ENCODE results near the gene RBM43. TPM values are rescaled to one million over a fixed set of nuclear protein-coding genes. Genes with fewer than 3 reads are reported as not detected.

The RBM43 gene
- total RNA-seq, 1 donor from 2014 or later, result 5.4 TPM

DNA sequence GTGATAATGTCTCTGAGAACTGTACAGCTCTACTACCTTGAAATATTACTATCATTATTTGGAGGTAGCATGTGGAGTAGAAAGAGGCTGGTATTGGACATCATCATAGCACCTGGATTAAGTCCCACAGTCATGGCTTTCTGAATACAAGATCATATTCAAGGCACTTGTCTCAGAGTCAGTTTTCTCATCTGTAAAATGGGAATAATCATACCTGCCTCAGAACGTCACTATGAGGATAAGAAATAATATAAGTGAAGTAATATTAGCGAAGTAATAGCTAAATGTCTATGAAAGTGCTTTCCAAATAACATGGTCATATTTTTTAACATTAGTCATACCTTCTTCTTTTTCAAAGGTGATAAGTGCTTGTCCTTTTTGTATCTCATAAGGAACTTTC lies 16.8 kb upstream of the RBM43 start:
- Mint-ChIP-seq H3K9me3 (ENCODE audit: low read depth) (no peaks in the 10 kb centered on the region), H3K36me3 (ENCODE audit: low read depth) (peaks cover 18% of the 10 kb centered on the region), H3K27me3 (ENCODE audit: low read depth) (no peaks in the 10 kb centered on the region), H3K4me1 (ENCODE audit: low read depth) (peaks cover 3% of the 10 kb centered on the region), H3K4me3 (ENCODE audit: unreplicated experiment) (no peak overlapping the region), H3K27ac (ENCODE audit: unreplicated experiment) (no peak overlapping the region)
- TF ChIP-seq, protein P1, sequence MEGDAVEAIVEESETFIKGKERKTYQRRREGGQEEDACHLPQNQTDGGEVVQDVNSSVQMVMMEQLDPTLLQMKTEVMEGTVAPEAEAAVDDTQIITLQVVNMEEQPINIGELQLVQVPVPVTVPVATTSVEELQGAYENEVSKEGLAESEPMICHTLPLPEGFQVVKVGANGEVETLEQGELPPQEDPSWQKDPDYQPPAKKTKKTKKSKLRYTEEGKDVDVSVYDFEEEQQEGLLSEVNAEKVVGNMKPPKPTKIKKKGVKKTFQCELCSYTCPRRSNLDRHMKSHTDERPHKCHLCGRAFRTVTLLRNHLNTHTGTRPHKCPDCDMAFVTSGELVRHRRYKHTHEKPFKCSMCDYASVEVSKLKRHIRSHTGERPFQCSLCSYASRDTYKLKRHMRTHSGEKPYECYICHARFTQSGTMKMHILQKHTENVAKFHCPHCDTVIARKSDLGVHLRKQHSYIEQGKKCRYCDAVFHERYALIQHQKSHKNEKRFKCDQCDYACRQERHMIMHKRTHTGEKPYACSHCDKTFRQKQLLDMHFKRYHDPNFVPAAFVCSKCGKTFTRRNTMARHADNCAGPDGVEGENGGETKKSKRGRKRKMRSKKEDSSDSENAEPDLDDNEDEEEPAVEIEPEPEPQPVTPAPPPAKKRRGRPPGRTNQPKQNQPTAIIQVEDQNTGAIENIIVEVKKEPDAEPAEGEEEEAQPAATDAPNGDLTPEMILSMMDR (IDR thresholded peaks at IDR 0.05), result no peak
- DNase-seq (ENCODE audit: low spot score), result no peak

DNA sequence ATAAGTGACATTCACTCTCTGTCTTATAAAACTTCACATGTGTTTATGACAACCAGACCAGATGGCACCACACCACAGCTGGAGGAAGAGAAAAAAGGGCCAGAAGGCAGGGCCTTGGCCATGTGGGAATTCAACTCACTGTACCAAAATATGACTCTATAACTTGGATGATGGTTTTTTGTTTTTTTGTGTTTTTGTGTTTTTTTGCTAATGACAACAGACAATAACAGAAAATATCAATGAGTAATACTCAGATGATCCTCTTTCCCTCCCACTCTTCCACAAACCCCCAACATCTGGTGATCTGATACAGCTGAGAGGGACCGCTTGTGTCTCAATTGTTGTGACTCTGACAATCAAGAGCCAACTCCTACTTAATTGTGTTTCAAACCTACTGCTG lies 15.4 kb upstream of the RBM43 start:
- no peaks in the 10 kb centered on the region for H3K27me3 Mint-ChIP-seq (ENCODE audit: low read depth)
- peaks cover 22% of the 10 kb centered on the region for H3K36me3 Mint-ChIP-seq (ENCODE audit: low read depth)
- H3K4me1 Mint-ChIP-seq (ENCODE audit: low read depth), result peaks cover 3% of the 10 kb centered on the region
- DNase-seq (ENCODE audit: low spot score), result no peak
- TF ChIP-seq, protein P1 (IDR thresholded peaks at IDR 0.05), result no peak
- H3K27ac Mint-ChIP-seq (ENCODE audit: unreplicated experiment), result no peak overlapping the region
- no peak overlapping the region for H3K4me3 Mint-ChIP-seq (ENCODE audit: unreplicated experiment)
- H3K9me3 Mint-ChIP-seq (ENCODE audit: low read depth), result no peaks in the 10 kb centered on the region

DNA sequence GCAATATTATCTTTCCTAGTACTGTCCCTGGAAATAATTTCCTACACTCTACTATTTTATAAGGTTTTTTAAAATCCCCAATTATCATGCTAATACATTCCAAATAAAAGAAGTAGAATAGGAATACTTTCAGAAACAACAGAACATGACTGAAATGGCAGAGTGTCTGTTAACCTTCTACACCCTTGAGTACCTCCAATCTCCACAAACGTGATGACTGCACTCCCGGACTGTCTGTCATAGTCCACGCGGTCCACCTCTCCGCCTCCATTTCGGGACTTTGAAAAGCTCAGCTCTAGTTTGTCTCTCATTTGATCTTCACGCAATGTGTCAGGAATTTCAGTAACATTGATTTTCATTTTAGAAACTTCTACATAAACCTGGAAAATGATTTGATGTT lies 13.6 kb upstream of the RBM43 start:
- H3K4me1 Mint-ChIP-seq (ENCODE audit: low read depth), result peaks cover 2% of the 10 kb centered on the region
- TF ChIP-seq, protein P1 (IDR thresholded peaks at IDR 0.05), result no peak

DNA sequence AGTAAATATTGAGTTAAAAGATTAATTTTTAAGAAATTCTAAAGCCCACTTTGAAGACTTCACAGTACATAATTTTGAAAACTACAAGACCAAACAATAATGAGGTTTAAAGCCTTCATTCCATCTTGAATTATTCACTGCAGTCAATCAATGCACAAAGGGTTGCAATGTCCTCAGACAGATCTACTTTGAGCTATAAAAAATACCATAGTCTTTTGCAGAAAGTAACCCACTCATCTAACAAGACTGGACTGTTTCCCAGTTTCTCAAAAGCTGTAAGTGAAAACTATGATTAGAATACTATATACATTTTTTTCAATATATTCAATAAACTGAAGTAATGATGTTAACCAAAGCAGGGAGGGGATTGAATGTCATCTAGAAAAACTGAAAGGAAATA lies 10.2 kb upstream of the RBM43 start:
- DNase-seq (ENCODE audit: low spot score), result no peak
- Mint-ChIP-seq H3K27ac (ENCODE audit: unreplicated experiment) (no peak overlapping the region), H3K4me3 (ENCODE audit: unreplicated experiment) (no peak overlapping the region), H3K4me1 (ENCODE audit: low read depth) (no peaks in the 10 kb centered on the region), H3K27me3 (ENCODE audit: low read depth) (no peaks in the 10 kb centered on the region), H3K36me3 (ENCODE audit: low read depth) (peaks cover 22% of the 10 kb centered on the region), H3K9me3 (ENCODE audit: low read depth) (peaks cover 6% of the 10 kb centered on the region)
- TF ChIP-seq, protein P1 (IDR thresholded peaks at IDR 0.05), result no peak

More for the DNA sequence above, 13.6 kb upstream of the RBM43 start:
- H3K9me3 Mint-ChIP-seq (ENCODE audit: low read depth), result no peaks in the 10 kb centered on the region
- no peak for DNase-seq (ENCODE audit: low spot score)
- no peaks in the 10 kb centered on the region for H3K27me3 Mint-ChIP-seq (ENCODE audit: low read depth)
- H3K27ac Mint-ChIP-seq (ENCODE audit: unreplicated experiment), result no peak overlapping the region
- H3K4me3 Mint-ChIP-seq (ENCODE audit: unreplicated experiment), result no peak overlapping the region
- H3K36me3 Mint-ChIP-seq (ENCODE audit: low read depth), result peaks cover 21% of the 10 kb centered on the region

DNA sequence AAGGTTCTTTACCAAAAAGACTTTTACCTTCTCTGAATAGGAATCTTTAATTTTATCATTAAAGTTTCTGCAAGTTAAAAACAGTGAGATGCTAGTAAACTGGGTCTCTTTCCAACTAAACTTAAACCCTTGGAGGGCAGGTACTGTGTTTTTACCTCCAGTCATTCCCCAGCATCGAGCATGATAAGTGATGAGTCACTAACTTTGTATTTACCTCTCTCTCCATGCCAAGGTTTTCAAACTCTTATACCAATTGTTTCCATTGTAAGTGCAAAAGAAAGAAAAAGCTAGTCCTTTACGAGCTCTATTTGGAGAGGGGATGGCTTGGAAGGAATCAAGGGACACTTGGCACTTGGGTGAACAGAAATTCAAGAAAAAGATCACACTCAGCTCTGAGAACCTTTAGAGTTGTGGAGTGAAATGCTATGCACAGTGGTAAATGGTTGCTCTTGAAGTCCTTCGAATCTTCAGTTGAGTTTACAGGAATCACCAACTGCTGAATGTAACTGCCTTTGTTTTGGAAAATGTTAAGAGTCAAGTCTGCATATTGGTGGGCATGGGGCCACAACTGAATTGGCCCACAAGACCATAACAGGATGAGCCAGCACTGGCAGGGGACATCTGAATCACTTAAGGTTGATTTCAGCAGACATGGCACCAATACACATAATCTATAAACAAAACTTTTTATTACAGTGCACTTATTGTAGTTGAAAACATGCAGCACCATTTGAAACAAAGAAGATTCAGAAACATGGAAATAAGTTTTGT lies 8.3 kb upstream of the RBM43 start:
- Mint-ChIP-seq H3K4me3 (ENCODE audit: unreplicated experiment) (no peak overlapping the region), H3K27ac (ENCODE audit: unreplicated experiment) (no peak overlapping the region), H3K9me3 (ENCODE audit: low read depth) (peaks cover 6% of the 10 kb centered on the region), H3K27me3 (ENCODE audit: low read depth) (no peaks in the 10 kb centered on the region), H3K36me3 (ENCODE audit: low read depth) (peaks cover 16% of the 10 kb centered on the region), H3K4me1 (ENCODE audit: low read depth) (no peaks in the 10 kb centered on the region)
- DNase-seq (ENCODE audit: low spot score), result no peak
- TF ChIP-seq, protein P1 (IDR thresholded peaks at IDR 0.05), result no peak
